PFSK-1 (cell line): ENCODE results near the gene KRTAP10-6.

Experiments used
- POLR2AphosphoS5 ChIP-seq: IDR thresholded peaks from 2 replicates; pipeline ENCODE4 v1.6.1; 2012; ENCODE audit warnings: low read depth, mild to moderate bottlenecking, control low read depth, low read length, moderate library complexity
- SIN3A ChIP-seq: IDR thresholded peaks from 2 replicates; pipeline ENCODE4 v1.6.1; 2012; ENCODE audit warnings: mild to moderate bottlenecking, low read length, moderate library complexity, borderline replicate concordance; ENCODE audit not compliant: insufficient read depth
- TAF1 ChIP-seq: IDR thresholded peaks from 2 replicates; pipeline ENCODE4 v1.6.1; 2012; ENCODE audit warnings: low read length, control low read depth, borderline replicate concordance; ENCODE audit not compliant: insufficient read depth

- no peak for TF ChIP-seq POLR2AphosphoS5
- TF ChIP-seq SIN3A = no peak
- TF ChIP-seq TAF1 = no peak
Measured at GRCh38 chr21:44602463-44602850, 10.2 kb upstream of the KRTAP10-6 start.
